ENCODE measurements around the gene GALE.
"Not testable (repeated sequence)": the region's sequence is repeated elsewhere in the genome, so short reads cannot be mapped to it uniquely, and the experiment has no call there.

Gene GALE

DNA sequence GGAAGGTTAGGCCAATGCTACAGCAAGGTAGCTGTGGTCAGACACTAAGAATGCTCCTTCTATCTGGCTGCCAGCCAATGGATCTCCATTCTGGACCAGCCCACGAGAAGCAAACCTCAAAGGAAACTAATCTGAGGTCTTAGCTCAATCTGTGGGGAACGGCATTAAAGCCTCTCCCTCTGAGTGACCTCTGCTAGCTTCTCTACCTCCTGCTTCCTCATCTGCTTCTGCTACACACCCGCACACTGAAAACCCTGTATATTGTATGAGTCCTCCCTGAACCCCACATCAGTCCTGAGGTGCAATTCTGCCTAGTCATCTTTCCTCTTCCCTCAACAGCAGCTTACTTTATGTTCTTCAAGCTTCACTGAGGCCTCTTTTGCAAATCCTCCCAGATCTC is 6.9 kb upstream of the GALE start:
- no peak for DNase-seq

GRCh38 chr1:23806280-23806679 is 5.7 kb upstream of the GALE start:
- no peak for DNase-seq

DNA sequence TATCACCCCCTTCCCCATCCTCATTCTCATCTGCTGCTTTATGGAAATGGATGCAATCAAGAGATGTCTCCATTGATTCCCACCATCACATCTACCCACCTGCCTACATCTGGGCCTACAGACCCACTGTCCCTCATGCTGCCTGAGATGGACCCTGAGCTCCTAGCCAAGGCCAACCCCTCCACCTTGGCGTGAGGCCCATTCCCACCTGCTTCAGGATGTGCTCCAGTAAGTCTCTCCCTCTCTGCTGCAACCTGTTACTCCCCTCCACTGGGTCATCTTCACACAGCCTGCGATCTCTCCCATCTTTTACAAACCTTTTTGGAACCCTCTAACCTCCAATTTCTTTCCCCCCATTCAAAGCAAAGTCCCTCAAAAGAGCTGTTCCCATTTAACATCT is 4.5 kb upstream of the GALE start:
- DNase-seq = no peak

- DNase-seq = no peak
These were observed 3.8 kb upstream of the GALE start for GRCh38 chr1:23804183-23804835.

DNA sequence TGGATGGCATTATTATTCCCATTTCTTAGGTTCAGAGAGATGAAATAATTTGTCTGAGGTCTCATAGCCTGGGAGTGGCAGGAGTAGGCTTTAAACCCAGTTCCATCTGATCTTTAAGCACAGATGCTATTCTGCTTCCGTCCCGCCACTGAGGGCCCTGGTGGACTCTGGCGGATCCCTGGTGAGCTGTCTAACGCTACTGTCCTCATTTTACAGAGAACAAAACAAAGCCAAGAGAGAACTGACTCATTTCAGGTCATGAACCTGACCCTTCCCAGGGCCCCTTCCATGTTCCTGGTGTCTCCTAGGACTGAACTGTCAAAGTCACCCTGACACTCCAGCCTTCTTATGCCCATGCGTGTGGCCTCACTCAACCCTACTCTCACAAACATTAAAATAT is 3.1 kb upstream of the GALE start:
- no peak for DNase-seq

- DNase-seq = not testable (repeated sequence)
These were observed 2.3 kb upstream of the GALE start for GRCh38 chr1:23802809-23803342.

DNA sequence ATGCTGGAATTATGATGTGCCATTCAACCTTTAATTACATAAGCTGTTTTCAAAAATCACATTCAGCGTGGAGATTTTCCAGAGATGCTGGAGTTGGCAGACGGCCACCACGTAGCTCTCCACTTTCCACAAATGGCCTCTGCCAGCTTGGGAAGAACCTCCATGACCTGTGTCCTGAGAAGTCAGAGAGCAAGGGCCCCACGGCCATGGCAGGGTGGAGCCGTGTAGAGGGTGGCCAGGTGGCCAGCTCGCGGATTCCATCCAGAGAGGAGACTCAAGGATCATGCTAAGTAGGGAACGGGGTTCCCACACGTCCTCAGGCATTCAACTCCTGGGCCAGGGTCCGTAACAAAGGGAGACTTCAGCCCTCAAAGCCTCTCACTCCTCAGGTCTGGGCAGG is 1.3 kb upstream of the GALE start:
- DNase-seq = no peak

GRCh38 chr1:23801338-23801748 is 789 bp upstream of the GALE start:
- DNase-seq = no peak

GRCh38 chr1:23799570-23800399 is 769 bp downstream of the GALE start:
- no peak for DNase-seq

GRCh38 chr1:23799255-23799569 is 1.3 kb downstream of the GALE start:
- no peak for DNase-seq

DNA sequence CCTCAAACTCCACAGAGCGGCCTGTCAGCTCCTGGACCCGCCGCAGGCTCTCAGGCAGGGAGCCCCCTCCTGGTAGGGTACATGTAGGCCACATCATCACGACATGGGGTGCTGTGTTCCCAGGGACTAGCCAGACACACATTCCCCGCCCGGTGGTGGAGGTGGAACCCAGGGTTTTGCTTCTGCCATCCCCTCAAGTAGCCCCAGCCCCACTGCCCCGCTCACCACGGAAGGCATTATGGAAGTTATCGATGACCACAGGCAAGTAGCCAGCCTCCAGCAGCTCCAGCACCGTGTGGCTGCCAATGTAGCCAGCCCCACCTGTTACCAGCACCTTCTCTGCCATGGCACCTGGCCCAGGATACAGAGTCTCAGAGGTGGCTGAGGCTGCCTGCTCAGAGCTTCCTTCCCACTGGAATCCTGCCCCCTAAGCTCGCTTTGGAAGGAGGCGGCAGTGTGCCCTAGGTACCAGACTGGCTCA is 1.9 kb downstream of the GALE start:
- DNase-seq = no peak

- no peak for DNase-seq
These were observed 2.8 kb downstream of the GALE start for GRCh38 chr1:23797478-23798448.

DNA sequence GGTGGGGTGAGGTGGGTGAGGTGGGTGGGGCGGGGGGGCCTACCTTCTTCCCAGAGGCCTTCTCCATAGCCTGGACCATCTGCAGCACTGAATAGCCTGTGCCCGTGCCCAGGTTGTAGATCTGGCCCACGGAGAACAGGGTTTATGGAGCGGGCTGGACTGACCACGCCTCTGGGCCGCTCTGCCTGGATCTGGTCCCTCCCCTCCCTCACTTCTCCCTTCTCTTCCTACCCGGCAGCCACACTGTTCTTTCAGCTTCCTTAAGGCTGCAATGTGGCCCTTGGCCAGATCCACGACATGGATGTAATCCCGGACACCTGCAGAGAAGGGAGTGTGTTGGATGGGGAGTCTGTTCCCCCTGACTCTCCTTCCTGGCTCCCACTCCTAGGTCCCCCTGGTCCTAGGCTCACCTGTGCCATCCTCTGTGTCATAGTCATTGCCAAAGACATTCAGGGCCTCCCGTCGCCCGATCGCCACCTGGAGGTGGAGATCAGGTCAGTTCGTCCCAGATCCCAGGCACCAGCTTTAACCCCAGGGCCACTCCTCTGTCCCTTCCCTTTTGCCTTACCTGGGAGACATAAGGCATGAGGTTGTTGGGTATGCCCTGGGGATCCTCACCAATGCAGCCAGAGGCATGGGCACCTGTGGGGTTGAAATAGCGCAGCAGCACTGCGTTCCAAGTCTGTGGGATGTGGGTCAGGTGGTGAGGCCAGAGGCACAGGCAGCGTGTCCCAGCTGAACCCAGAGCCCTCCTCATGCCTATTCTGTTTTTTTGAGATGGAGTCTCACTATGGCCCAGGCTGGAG is 3.9 kb downstream of the GALE start:
- DNase-seq = no peak

DNA sequence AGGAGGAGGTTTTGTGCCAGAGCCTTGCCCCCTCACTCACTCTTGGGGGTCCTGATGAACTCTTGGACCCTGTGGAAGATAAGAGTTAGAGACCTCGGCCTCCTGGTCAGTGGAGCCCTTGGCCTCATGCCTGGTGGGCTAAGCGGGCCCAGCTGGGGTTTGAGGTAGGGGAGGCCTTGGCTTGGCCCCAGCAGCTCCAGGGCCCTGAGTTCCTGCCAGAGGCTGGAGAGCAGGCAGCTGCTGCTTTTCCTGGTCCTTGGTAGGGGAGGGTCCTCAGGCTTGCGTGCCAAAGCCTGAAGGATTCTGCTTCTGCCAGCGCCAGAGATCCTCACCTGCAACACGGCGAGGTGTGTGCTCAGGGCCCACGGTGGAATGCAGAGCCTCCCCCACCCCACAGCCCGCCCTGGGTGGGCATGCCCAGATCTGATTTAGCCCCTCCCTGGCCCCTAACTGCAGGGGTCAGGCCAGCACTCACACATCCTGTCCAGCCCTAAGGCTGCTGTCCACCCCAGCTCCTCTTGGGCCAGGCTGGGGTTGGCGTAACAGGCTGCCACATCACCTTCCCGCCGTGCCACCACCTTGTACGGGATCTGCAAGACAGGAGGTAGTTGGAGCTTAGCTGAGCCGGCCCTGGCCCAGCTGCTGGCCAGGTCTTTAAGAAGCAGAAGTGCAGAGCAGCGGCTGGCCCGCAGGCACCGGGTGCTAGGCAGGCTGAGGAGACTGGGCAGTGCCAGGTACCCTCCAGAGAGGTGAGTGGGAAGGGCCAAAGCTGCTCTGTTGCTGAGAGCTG is 4.7 kb downstream of the GALE start:
- no peak for DNase-seq

DNA sequence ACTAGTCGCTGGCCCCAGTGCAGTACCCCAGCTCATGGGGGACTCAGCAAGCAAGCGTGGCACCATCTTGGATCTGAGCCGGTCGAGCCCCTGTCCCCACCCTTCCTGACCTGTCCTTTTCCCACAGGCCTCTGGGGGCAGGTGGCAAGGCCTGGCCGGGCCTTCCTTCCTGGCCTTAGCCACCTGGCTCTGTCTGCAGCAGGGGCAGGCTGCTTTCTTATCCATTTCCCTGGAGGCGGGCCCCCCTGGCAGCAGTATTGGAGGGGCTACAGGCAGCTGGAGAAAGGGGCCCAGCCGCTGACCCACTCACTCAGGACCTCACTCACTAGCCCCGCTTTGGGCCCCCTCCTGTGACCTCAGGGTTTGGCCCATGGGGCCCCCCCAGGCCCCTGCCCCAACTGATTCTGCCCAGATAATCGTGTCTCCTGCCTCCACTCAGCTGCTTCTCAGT is 5.8 kb downstream of the GALE start:
- not testable (repeated sequence) for DNase-seq

- DNase-seq = no peak
These were observed 6.5 kb downstream of the GALE start for GRCh38 chr1:23793861-23794731.

DNA sequence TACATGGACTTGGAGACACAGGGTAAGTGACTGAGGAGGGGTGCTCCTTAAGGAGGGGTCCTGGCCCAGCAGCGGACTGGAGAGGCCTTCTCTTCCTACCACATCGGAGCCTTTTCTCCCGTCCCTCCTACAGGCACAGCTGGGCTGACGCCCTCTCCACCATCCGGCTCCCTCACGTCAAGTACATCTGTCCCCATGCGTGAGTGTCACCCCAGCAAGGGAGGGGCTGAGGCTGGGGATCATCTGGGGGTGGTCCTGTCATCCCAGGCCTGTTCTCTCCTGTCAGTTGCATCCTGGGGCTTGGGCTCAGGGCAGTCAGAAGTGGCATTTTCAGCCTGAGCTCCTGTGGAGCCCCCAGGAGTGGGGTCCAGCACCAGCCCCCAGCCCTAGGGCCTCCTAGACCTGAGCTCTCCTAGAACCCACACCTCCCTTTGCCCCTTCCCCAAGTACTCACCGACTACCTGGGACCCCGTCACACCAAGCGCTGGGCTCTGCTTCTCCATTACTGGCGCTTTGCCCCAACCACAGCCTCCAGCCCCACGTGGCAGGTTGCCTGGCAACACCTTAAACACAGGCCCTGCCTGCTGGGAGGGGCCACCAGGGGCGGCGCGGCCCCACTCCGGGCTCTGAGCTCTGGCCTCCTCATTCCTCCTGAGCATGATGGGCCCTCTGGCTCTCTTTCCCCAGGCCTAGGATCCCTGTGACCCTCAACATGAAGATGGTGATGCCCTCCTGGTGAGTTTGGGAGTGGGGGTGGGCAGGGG is 7.4 kb downstream of the GALE start:
- DNase-seq = no peak

DNA sequence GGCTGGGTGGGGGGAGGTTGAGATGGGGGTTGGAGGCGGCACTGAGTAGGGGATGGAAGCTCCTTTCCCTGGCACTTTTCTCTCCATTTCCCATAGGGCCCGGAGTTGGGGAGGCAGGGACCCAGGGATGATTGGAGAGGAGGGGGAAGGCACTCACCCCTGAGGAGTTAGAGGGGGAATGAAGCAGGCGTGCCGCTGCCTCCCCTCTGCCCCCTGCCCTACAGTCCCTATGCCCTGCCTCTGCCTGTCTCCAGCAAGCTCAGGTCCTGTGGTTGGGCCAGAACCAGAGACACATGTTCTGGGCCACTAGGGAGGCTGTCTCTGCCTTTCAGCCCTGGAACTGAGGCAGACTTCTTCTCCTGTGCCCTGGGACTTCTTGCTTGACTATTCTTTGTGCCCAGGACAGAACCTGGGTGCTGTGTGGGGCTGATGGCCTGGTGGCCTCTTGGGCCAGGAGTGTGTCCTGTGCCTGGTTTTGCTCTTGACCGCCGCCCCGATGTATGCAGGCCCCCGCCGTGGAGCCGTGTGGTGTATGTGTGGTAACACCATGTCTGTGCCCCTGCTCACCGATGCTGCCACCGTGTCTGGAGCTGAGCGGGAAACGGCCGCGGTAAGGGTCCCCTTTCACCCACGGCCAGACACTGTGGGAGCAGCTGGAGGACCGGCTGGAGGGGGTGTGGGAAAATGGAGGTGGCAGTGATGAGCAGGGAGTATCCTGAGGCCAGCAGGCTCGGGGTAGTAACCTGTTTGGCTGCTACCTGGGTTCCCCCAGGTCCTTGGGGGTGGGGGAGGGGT is 8.2 kb downstream of the GALE start:
- DNase-seq = no peak

Data from NCI-H526 treated with DMSO at 0.1 percent for 48 hours (cell line).